Peyer's patch (tissue), 4 donors: ENCODE measurements around the gene GRPEL1.
A peak's percentile ranks its signal among the peaks of the same experiment; 100 is the strongest.

Experiments
- CTCF ChIP-seq, 6 experiments: fragments of 450-650 bp in 4 of 6; fragments of 200-600 bp in 2 of 6; sonication (generic) in 1 of 6; IDR thresholded peaks; one replicate each; pipeline ENCODE4 v1.5.1; 2017 to 2019; ENCODE audit warnings: antibody characterized with exemption in 6 of 6, mild to moderate bottlenecking in 3 of 6, moderate library complexity in 1 of 6
- POLR2A ChIP-seq, 2 donors: fragments of 450-650 bp; IDR thresholded peaks; one replicate each; pipeline ENCODE4 v1.5.1; 2017; ENCODE audit warnings: antibody characterized with exemption in 2 of 2, mild to moderate bottlenecking in 2 of 2, moderate library complexity in 2 of 2

- peak in 3 of 6 experiments; percentile 31 to 57 (median 44) for TF ChIP-seq CTCF (IDR thresholded peaks at IDR 0.05)
- TF ChIP-seq POLR2A (IDR thresholded peaks at IDR 0.05), result no peak
These were observed 30.4 kb downstream of the GRPEL1 start for GRCh38 chr4:7037425-7037824.
